ENCODE results near the gene POU3F3. TPM values are rescaled to one million over a fixed set of nuclear protein-coding genes. Genes with fewer than 3 reads are reported as not detected.

The POU3F3 gene
- polyA plus RNA-seq, 1 donor (not counting 4 experiments of a cell fraction or from before 2014, with no cell fraction given) = not detected

GRCh38 chr2:104872866-104873688, 19.2 kb downstream of the POU3F3 start:
- Histone ChIP-seq H3K9me3 (ENCODE audit: control insufficient read depth, low read depth, low read length) (no peaks in the 10 kb centered on the region), H4K20me1 (ENCODE audit: control insufficient read depth, extremely low read depth, insufficient read depth, low read length) (no peaks in the 10 kb centered on the region), H3K79me2 (ENCODE audit: control insufficient read depth, insufficient read depth, low read length) (no peaks in the 10 kb centered on the region), H3K4me3 (ENCODE audit: control insufficient read depth in 2 of 3, extremely low read depth in 1 of 3, insufficient read depth in 2 of 3, low read depth in 1 of 3, low read length in 3 of 3) (peak overlapping the region; percentile 38 to 57 (median 39)), H3K4me1 (ENCODE audit: control insufficient read depth, extremely low read depth, insufficient read depth, low read length) (no peaks in the 10 kb centered on the region), H3K36me3 (ENCODE audit: control insufficient read depth in 2 of 2, extremely low read depth in 1 of 2, insufficient read depth in 2 of 2, low read length in 2 of 2) (no peaks in the 10 kb centered on the region), H3K9me1 (ENCODE audit: control insufficient read depth, extremely low read depth, insufficient read depth, low read length) (no peaks in the 10 kb centered on the region), H3K4me2 (ENCODE audit: control insufficient read depth, extremely low read depth, insufficient read depth, low read depth, low read length) (peak overlapping the region; percentile 69), H3K27me3 (ENCODE audit: control insufficient read depth, extremely low read depth, insufficient read depth, low read length) (peaks cover 58% of the 10 kb centered on the region), H3K27ac (ENCODE audit: control insufficient read depth, insufficient read depth, low read length) (no peak overlapping the region), H2AFZ (ENCODE audit: control insufficient read depth, low read length) (no peak overlapping the region), H3K9ac (ENCODE audit: control insufficient read depth, extremely low read depth, insufficient read depth, low read length) (no peak overlapping the region)
- no peak for FAIRE-seq
- dilution Hi-C loops (cut with MboI; ENCODE audit: extremely low pct_ligation_motif_present, low sequenced_read_pairs) = no loop called here
- DNase-seq (ENCODE audit: low read depth, low spot score) = no peak
- TF ChIP-seq CTCF (optimal IDR thresholded peaks at IDR 0.05 in 1 of 3, IDR thresholded peaks at IDR 0.05 in 1 of 3, conservative IDR thresholded peaks at IDR 0.05 in 1 of 3; ENCODE audit: extremely low read depth in 1 of 3, insufficient read depth in 2 of 3, low read length in 3 of 3) = peak; percentile 56 to 72 (median 66)
- peak; percentile 77 for TF ChIP-seq EZH2 (IDR thresholded peaks at IDR 0.05; ENCODE audit: low read length)

- FAIRE-seq (no peak), DNase-seq (ENCODE audit: low read depth, low spot score) (no peak)
- Histone ChIP-seq H3K27me3 (ENCODE audit: control insufficient read depth, extremely low read depth, insufficient read depth, low read length) (peaks cover 53% of the 10 kb centered on the region), H3K79me2 (ENCODE audit: control insufficient read depth, insufficient read depth, low read length) (no peaks in the 10 kb centered on the region), H2AFZ (ENCODE audit: control insufficient read depth, low read length) (no peak overlapping the region), H3K36me3 (ENCODE audit: control insufficient read depth in 2 of 2, extremely low read depth in 1 of 2, insufficient read depth in 2 of 2, low read length in 2 of 2) (no peaks in the 10 kb centered on the region), H3K4me3 (ENCODE audit: control insufficient read depth in 2 of 3, extremely low read depth in 1 of 3, insufficient read depth in 2 of 3, low read depth in 1 of 3, low read length in 3 of 3) (peak overlapping the region in 1 of 3 experiments; percentile 39), H4K20me1 (ENCODE audit: control insufficient read depth, extremely low read depth, insufficient read depth, low read length) (no peaks in the 10 kb centered on the region), H3K4me1 (ENCODE audit: control insufficient read depth, extremely low read depth, insufficient read depth, low read length) (no peaks in the 10 kb centered on the region), H3K4me2 (ENCODE audit: control insufficient read depth, extremely low read depth, insufficient read depth, low read depth, low read length) (peak overlapping the region; percentile 69), H3K9me1 (ENCODE audit: control insufficient read depth, extremely low read depth, insufficient read depth, low read length) (no peaks in the 10 kb centered on the region), H3K27ac (ENCODE audit: control insufficient read depth, insufficient read depth, low read length) (no peak overlapping the region), H3K9me3 (ENCODE audit: control insufficient read depth, low read depth, low read length) (no peaks in the 10 kb centered on the region), H3K9ac (ENCODE audit: control insufficient read depth, extremely low read depth, insufficient read depth, low read length) (no peak overlapping the region)
- TF ChIP-seq EZH2 (IDR thresholded peaks at IDR 0.05; ENCODE audit: low read length) = no peak
- TF ChIP-seq CTCF (optimal IDR thresholded peaks at IDR 0.05 in 1 of 3, IDR thresholded peaks at IDR 0.05 in 1 of 3, conservative IDR thresholded peaks at IDR 0.05 in 1 of 3; ENCODE audit: extremely low read depth in 1 of 3, insufficient read depth in 2 of 3, low read length in 3 of 3) = no peak
- dilution Hi-C loops (cut with MboI; ENCODE audit: extremely low pct_ligation_motif_present, low sequenced_read_pairs) = no loop called here
These were observed 19.8 kb downstream of the POU3F3 start for GRCh38 chr2:104873689-104874054.

All from keratinocyte (primary cell).